Mucosa of stomach (tissue), 1 donor: ENCODE results near the gene NPSR1.
"Not testable (repeated sequence)": the region's sequence is repeated elsewhere in the genome, so short reads cannot be mapped to it uniquely, and the experiment has no call there.

Source experiments
- H3K27me3 ChIP-seq: one replicate; pipeline ENCODE4 v1.7.0; 2013; ENCODE audit warnings: mild to moderate bottlenecking, low read length; ENCODE audit not compliant: control insufficient read depth, insufficient read depth
- H3K36me3 ChIP-seq: one replicate; pipeline ENCODE4 v1.7.0; 2013; ENCODE audit warnings: low read length; ENCODE audit not compliant: control insufficient read depth, insufficient read depth
- H3K4me1 ChIP-seq: one replicate; pipeline ENCODE4 v1.7.0; 2013; ENCODE audit warnings: mild to moderate bottlenecking, low read length; ENCODE audit not compliant: control insufficient read depth, insufficient read depth
- H3K4me3 ChIP-seq: one replicate; pipeline ENCODE4 v1.7.0; 2013; ENCODE audit warnings: low read length
- H3K9ac ChIP-seq: one replicate; pipeline ENCODE4 v1.7.0; 2013; ENCODE audit warnings: mild to moderate bottlenecking, low read length, moderate library complexity
- H3K9me3 ChIP-seq: one replicate; pipeline ENCODE4 v1.7.0; 2013; ENCODE audit warnings: mild to moderate bottlenecking, low read length, moderate library complexity; ENCODE audit not compliant: control insufficient read depth
- donor health status: Pancreatic carcinoma.

The NPSR1 gene

DNA sequence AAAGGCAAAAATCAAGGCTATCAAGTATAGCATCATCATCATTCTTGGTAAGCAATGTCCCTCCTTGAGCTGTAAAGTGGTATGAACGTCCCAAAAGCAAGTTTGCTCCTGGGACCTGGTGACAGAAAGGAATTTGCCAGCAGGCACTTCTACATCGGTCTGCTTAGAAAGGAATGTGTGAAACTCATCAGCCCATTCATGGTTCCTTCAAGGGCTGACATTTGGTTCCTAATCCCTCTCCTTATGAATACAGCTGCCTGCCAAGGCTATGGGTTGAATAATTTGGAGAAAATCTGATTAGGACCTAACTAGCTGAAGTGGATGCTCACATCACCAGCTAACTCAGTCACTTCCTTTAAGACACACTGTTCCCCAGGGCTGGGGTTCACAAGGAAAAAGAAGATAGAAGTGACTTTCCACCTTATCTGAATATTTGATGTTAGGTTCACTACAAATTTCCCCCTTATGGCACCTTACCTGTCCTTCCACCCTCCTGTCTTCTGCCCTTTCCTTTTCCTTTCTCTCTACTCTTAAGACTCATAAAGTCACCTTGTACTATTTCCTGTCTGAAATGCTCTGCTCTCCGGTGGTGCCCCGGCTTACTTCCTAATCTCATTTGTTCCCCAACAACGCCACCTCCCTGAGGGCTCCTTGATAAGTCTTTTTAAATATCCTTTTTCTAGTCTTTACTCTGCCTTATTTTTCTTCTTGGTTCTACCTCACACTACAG is 187.1 kb downstream of the NPSR1 start:
- Histone ChIP-seq H3K4me3 (no peak overlapping the region), H3K27me3 (no peaks in the 10 kb centered on the region), H3K9ac (no peak overlapping the region), H3K36me3 (no peaks in the 10 kb centered on the region), H3K4me1 (peaks cover 6% of the 10 kb centered on the region), H3K9me3 (no peaks in the 10 kb centered on the region)

DNA sequence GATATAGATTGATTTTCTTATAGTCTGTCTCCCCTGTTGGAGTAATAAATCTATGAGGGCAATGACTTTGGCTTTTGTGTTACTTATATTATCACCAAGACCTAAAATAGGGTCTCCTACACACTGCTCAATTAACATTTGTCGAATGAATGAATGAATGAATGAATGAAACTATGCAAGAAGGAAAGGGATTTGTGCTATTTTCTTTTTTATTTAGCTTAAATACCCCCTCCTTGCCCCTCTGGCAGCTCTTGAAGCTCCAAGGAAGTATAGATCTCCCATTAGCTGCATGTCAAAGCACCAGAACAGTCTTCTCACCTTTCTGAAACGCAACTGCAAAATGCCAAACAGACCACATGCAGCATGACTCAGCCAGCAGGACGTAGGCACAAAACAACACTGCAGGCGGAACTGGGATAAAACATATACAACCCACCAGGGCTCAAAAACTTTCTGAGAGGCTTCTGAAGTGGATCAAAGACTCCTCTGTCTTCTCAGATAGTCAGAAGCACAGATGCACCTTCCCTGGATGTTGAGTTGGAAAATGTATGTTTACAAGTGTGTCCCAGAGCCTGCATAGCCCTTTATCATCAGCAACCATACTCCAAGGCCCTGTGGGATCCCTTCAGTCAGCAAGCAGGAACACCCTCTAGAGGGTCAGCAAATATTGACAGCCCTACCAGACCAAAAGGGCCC is 187.8 kb downstream of the NPSR1 start:
- H3K27me3 ChIP-seq, result no peaks in the 10 kb centered on the region
- no peak overlapping the region for H3K9ac ChIP-seq
- peaks cover 6% of the 10 kb centered on the region for H3K4me1 ChIP-seq
- no peak overlapping the region for H3K4me3 ChIP-seq
- no peaks in the 10 kb centered on the region for H3K36me3 ChIP-seq
- no peaks in the 10 kb centered on the region for H3K9me3 ChIP-seq

DNA sequence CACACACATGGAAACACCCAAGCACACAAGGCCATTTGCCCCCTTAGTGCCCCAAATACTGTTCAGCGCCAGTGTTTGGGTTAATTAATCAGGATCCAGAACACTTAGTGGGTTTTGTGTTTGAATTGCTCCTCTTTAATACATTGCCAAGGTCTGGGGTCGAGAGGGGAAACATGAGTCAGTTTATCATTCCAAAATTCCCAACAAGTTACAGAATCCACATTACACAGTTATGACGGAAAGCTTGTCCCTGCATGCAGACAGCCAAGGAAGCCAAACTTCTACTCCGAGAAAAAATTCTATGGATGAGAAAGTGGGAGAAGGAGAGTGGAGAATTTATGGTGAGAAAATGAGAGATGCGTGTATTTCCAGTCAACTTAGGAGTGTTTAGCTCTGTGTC is 189.0 kb downstream of the NPSR1 start:
- Histone ChIP-seq H3K4me3 (no peak overlapping the region), H3K9ac (no peak overlapping the region), H3K36me3 (no peaks in the 10 kb centered on the region), H3K4me1 (peaks cover 6% of the 10 kb centered on the region), H3K9me3 (no peaks in the 10 kb centered on the region), H3K27me3 (no peaks in the 10 kb centered on the region)

DNA sequence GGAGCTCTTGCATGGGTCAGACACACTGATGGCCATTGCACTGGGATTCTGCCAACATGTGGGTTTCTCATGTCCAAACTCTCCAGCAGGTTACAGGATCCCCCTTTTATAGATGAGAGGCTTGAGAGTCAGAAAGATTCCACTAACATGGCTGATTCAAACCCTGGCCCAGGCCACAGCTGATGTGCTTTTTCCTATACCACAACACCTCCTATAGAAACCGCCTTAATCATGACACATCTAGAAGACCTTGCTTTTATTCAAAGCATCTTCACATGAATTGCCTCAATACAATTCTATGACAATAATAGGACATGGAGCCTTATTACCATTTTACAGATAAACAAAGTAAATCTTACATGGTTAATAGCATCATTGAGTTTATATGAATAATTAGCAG is 190.7 kb downstream of the NPSR1 start:
- Histone ChIP-seq H3K4me1 (peaks cover 2% of the 10 kb centered on the region), H3K36me3 (no peaks in the 10 kb centered on the region), H3K9ac (no peak overlapping the region), H3K4me3 (no peak overlapping the region), H3K9me3 (no peaks in the 10 kb centered on the region), H3K27me3 (no peaks in the 10 kb centered on the region)

DNA sequence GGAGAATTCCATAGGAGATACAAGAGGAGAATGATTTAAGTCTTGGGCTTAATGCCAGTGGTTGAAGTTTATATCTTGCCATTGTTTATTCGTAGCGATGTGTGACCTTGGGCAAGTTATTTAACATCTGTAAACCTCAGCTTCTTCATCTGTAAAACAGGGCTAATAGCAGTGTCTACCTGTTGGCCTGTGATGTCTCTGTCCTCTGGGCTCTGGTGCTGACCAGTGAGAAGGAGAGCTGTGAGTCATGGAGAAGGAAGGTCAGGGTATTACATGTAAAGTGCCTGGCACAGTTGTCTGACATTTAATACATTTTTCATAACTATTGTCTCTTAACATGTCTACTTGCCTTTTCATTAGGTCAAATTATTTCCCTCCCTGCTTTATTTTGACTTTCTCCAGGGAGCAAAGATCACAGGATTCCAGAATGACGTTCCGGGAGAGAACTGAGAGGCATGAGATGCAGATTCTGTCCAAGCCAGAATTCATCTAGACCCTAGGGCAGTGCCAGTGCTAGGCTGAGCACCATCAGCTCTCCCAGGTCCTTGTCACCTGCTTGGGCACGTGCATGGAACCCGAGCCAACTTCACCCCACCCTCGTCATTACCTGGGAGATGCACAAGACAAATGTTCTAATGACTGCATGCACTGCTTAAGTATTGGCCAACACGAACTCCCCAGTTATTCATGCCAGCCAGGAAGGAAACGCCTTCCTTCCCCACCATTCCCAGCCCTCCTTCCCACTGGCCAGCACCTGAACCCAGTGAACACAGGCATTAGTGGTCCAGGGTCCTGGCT is 191.3 kb downstream of the NPSR1 start:
- Histone ChIP-seq H3K9ac (no peak overlapping the region), H3K36me3 (no peaks in the 10 kb centered on the region), H3K4me3 (no peak overlapping the region), H3K9me3 (no peaks in the 10 kb centered on the region), H3K27me3 (no peaks in the 10 kb centered on the region), H3K4me1 (no peaks in the 10 kb centered on the region)

DNA sequence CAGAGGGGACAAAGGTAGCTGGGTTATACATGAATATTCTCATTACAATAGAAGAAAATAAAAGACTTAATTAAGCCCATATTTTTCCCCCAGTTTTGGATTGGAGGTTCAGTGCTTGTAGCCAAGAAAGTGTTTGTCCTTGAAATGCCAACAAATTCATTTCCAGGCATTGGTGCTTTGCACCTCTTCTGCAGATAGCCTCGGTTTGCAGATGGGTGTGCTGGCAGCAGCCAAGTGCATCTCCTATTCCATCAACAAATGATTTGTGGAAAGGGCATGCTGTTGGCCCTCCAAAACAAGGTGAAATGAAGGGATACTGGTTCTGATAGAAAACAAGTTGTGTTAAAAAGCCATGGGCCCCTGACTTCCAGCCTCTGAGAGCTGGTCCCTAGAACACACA is 192.0 kb downstream of the NPSR1 start:
- Histone ChIP-seq H3K4me3 (no peak overlapping the region), H3K4me1 (no peaks in the 10 kb centered on the region), H3K9me3 (no peaks in the 10 kb centered on the region), H3K9ac (no peak overlapping the region), H3K27me3 (no peaks in the 10 kb centered on the region), H3K36me3 (no peaks in the 10 kb centered on the region)

DNA sequence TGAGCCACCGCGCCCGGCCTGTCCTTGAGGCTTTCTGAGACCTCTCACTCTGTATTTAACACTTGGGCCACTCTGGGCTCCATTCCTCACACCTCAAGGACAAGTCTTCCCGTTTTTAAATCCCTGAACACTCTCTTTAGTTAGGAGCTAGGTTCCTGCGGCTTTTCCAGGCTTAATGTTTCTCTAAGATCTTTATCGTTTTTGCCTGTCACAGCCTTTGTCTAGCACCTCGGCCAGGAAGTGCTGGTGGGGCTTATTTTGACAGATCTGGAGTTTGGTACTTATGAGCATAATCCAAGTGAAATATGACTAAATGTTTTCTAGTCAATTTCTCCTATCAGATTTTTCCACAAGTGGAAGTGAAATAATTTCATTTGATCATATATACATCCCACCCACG is 192.7 kb downstream of the NPSR1 start:
- Histone ChIP-seq H3K36me3 (no peaks in the 10 kb centered on the region), H3K9ac (no peak overlapping the region), H3K27me3 (no peaks in the 10 kb centered on the region), H3K4me3 (no peak overlapping the region), H3K4me1 (no peaks in the 10 kb centered on the region), H3K9me3 (no peaks in the 10 kb centered on the region)

DNA sequence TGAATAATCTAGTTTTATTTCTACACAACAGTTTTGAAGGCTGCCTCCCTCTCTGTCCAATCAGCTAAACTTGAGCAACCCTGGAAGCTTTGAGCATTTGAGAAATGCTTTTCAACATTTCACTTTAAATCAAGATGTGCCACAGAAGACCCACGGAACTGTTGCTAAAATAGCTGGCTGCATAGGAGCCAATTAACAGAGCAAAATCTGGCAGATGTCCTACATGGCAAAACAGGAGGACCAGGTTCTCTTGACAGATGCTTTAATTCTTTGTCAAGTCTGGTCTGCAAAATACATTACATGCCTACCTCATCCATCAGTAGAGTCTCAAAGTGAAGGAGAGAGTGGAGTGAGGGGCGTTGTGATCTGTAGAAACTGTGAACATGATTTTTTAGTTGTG is 193.4 kb downstream of the NPSR1 start:
- Histone ChIP-seq H3K9me3 (no peaks in the 10 kb centered on the region), H3K4me3 (no peak overlapping the region), H3K36me3 (no peaks in the 10 kb centered on the region), H3K9ac (no peak overlapping the region), H3K27me3 (no peaks in the 10 kb centered on the region), H3K4me1 (no peaks in the 10 kb centered on the region)

DNA sequence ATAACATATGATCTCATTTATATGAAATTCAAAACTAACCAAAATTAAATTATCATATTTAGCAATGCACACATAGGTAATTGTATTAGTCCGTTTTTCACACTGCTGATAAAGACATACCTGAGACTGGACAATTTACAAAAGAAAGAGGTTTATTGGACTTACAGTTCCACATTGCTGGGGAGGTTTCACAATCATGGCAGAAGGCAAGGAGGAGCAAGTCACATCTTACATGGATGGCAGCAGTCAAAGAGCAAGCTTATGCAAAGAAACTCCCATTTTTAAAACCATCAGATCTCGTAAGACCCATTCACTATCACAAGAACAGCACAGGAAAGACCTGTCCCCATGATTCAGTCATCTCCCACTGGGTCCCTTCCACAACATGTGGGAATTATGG is 200.4 kb downstream of the NPSR1 start:
- not testable (repeated sequence) for H3K36me3 ChIP-seq, H3K9me3 ChIP-seq, H3K27me3 ChIP-seq, H3K4me3 ChIP-seq, H3K9ac ChIP-seq
- H3K4me1 ChIP-seq, result peaks cover 16% of the 10 kb centered on the region

DNA sequence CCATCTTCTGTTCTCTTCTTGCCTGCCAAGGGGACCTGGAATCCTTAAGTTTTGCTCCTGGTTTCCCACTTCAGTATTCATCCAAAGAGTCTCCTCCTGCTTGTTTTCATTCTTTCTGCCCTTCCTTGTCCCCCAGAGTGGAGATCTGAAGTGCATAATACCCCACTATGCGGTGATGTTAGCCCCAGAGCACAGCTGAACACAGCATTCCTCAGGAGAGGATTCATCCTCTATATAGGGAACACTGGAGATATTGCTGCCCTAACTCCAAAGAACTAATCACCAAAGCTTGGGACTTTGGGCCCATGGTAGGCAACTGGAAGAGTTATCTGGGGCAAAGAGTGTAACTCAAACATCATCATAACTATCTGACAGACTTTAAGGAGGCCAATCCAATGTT is 201.3 kb downstream of the NPSR1 start:
- H3K4me3 ChIP-seq, H3K27me3 ChIP-seq, H3K9me3 ChIP-seq, H3K36me3 ChIP-seq, H3K9ac ChIP-seq: not testable (repeated sequence)
- peaks cover 16% of the 10 kb centered on the region for H3K4me1 ChIP-seq

DNA sequence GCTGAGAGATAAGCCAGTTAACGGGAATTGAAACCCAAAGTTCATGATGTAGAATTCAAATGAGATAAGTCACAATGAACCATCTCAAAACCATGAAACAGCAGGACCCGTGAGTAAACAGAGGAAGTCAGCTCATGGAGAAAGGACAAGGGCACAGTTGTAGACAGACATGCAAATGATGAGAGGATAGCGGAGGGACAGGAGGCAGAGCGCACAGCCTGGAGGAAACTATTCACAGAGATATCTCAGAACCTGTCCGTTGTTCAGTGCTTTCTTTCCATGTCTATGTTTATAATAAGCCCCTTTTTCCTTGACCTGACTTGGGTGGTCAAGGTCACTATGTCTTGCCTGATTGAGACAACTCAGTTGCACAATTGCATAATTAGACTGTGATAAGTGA is 208.2 kb downstream of the NPSR1 start:
- H3K4me3 ChIP-seq, H3K9ac ChIP-seq, H3K9me3 ChIP-seq, H3K27me3 ChIP-seq, H3K36me3 ChIP-seq, H3K4me1 ChIP-seq: not testable (repeated sequence)

DNA sequence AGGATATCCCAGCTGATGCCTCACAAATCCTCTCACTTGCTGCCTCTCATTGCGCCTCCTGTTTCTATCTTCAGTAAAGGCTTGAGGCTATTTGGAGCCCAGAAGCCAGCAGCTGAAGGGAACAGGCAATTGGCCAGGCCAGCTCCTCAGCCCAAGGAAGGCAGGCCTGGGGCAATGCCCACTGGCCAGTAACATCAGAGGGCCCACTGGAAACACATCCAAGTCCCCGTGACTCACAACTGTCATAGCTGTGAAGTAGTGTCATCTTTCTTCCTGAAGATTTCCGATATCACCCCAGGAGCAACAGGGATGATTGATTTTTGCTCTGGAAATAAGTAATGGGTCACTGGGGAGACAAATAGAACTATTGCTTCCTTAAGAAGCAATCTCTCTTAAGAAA is 209.3 kb downstream of the NPSR1 start:
- not testable (repeated sequence) for H3K4me1 ChIP-seq, H3K27me3 ChIP-seq, H3K4me3 ChIP-seq, H3K9ac ChIP-seq, H3K9me3 ChIP-seq, H3K36me3 ChIP-seq
